Measurements from ENCODE around the gene SHC3. TPM values are rescaled to one million over a fixed set of nuclear protein-coding genes. Genes with fewer than 3 reads are reported as not detected.

The SHC3 gene
- total RNA-seq, 1 experiment from 2014 or later: 1.8 TPM

GRCh38 chr9:89114741-89115140 lies 63.9 kb downstream of the SHC3 start:
- H3K36me3 Mint-ChIP-seq (ENCODE audit: insufficient read depth in 1 of 3, low read depth in 3 of 3): no peaks in the 10 kb centered on the region; a peak in 1 of 7 replicates
- Histone ChIP-seq H3T11ph (ENCODE audit: low read length) (no peak overlapping the region), H4K8ac (replicated peaks; ENCODE audit: insufficient read length, low read depth, low read length) (no peak overlapping the region), H3K23me2 (ENCODE audit: insufficient read length, low read depth, low read length, poor library complexity, severe bottlenecking) (no peaks in the 10 kb centered on the region), H2BK20ac (ENCODE audit: low read depth, low read length, poor library complexity, severe bottlenecking) (no peak overlapping the region), H3K79me2 (ENCODE audit: insufficient read depth, low read length) (peaks cover 11% of the 10 kb centered on the region; the same call in 1 of the 2 replicates), H3K56ac (ENCODE audit: insufficient read length, low read depth, low read length) (no peak overlapping the region), H3K27ac (ENCODE audit: insufficient read length, low read depth, low read length) (no peak overlapping the region), H3K23ac (ENCODE audit: insufficient read length, low read depth, low read length) (no peak overlapping the region), H2BK12ac (ENCODE audit: insufficient read length, low read depth, low read length) (no peak overlapping the region), H2BK120ac (ENCODE audit: low read depth, low read length, poor library complexity, severe bottlenecking) (no peak overlapping the region), H3K18ac (ENCODE audit: insufficient read length, low read depth, low read length) (no peak overlapping the region), H3K27me3 (ENCODE audit: insufficient read depth, low read length) (no peaks in the 10 kb centered on the region), H4K91ac (ENCODE audit: insufficient read length, low read depth, low read length) (no peak overlapping the region), H3K4me2 (ENCODE audit: insufficient read depth, insufficient read length, low read length) (no peak overlapping the region), H2AK5ac (ENCODE audit: insufficient read length, low read length) (no peak overlapping the region), H4K5ac (ENCODE audit: insufficient read length, low read depth, low read length) (no peak overlapping the region), H3K9me3 (ENCODE audit: control insufficient read depth, low read depth, low read length) (peaks cover 8% of the 10 kb centered on the region), H3K14ac (ENCODE audit: insufficient read depth, low read length) (no peak overlapping the region), H3K79me1 (ENCODE audit: insufficient read depth, low read depth, low read length, poor library complexity, severe bottlenecking) (no peaks in the 10 kb centered on the region), H3K4me1 (ENCODE audit: insufficient read depth, low read length) (no peaks in the 10 kb centered on the region), H4K20me1 (ENCODE audit: control insufficient read depth, insufficient read depth, insufficient read length) (no peaks in the 10 kb centered on the region), H2AFZ (ENCODE audit: low read length) (no peak overlapping the region), H2BK15ac (ENCODE audit: low read depth, low read length) (no peak overlapping the region), H3K4ac (ENCODE audit: low read depth, low read length) (no peak overlapping the region), H2BK5ac (ENCODE audit: insufficient read length, low read length) (no peak overlapping the region), H3K9ac (ENCODE audit: extremely low read depth, insufficient read length, low read length) (no peak overlapping the region)
- no peak overlapping the region for H3K27ac Mint-ChIP-seq
- no peaks in the 10 kb centered on the region for H3K9me3 Mint-ChIP-seq
- no CpG with 5 or more reads among the region's 4 CpGs for WGBS (ENCODE audit: extremely low coverage, insufficient read length, low lambda C conversion rate)
- DNase-seq: no peak
- H3K4me1 Mint-ChIP-seq: peaks cover 7 to 13% of the 10 kb centered on the region in 2 experiments
- TF ChIP-seq, protein P1, sequence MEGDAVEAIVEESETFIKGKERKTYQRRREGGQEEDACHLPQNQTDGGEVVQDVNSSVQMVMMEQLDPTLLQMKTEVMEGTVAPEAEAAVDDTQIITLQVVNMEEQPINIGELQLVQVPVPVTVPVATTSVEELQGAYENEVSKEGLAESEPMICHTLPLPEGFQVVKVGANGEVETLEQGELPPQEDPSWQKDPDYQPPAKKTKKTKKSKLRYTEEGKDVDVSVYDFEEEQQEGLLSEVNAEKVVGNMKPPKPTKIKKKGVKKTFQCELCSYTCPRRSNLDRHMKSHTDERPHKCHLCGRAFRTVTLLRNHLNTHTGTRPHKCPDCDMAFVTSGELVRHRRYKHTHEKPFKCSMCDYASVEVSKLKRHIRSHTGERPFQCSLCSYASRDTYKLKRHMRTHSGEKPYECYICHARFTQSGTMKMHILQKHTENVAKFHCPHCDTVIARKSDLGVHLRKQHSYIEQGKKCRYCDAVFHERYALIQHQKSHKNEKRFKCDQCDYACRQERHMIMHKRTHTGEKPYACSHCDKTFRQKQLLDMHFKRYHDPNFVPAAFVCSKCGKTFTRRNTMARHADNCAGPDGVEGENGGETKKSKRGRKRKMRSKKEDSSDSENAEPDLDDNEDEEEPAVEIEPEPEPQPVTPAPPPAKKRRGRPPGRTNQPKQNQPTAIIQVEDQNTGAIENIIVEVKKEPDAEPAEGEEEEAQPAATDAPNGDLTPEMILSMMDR (conservative IDR thresholded peaks at IDR 0.05): no peak
- no peak overlapping the region for H3K4me3 Mint-ChIP-seq
- no peaks in the 10 kb centered on the region for H3K27me3 Mint-ChIP-seq (ENCODE audit: low read depth)

Measured in H9 (cell line).